Dedifferentiated amniotic fluid mesenchymal stem cell (primary cell): ENCODE data around the gene ZDHHC13.

Experiments
- DNase-seq: peaks from one replicate; pipeline ENCODE4 v3.0.0-alpha.2; 2016; ENCODE audit errors: extremely low spot score

ZDHHC13 gene

DNA sequence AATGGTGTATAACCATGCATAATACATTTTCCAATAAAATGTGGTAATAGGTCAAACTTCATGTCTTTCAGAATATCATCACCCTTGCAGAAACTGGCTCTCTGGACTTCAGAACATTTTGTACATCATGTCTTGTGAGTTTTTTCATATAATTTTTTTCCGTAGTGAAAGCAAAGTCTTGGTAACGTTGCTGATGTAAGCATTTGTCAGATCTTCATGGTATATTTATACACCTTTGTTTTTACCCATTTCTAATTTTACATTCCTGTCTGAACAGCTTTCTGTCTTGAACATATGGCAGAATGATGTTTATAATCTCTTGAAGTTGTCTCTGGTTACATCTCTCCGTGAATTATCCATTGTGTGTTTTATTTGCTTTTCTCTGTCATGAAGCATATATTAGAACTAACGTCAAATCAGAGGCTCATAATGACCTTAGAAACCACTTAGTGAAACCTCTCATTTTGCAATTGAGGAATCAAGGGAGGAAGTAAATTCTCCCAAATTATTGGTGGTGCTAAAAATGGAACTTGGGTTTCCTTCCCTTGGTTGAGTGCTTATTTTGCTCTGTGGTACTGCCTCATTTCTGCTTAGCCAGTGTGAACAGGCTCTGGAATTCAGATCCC is 47.4 kb downstream of the ZDHHC13 start:
- DNase-seq: no peak

DNA sequence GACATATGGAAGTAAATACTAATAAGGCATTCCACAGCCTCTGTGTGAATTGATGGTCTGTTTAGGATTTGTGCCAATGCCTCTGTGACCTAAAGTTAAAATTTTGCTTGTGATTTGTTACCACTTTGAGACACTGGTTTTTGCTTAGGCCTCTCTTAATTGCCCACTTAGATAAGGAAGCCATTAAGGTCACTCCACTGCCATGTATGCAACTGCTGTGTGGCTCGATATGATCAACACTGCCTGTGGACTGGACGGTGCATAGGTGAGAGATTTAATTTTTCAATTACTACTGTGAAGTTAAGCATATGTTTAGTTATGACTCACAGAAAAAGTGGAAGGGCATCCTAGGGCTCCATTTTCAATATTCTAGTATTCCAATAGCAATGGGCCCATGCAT is 47.9 kb downstream of the ZDHHC13 start:
- no peak for DNase-seq

DNA sequence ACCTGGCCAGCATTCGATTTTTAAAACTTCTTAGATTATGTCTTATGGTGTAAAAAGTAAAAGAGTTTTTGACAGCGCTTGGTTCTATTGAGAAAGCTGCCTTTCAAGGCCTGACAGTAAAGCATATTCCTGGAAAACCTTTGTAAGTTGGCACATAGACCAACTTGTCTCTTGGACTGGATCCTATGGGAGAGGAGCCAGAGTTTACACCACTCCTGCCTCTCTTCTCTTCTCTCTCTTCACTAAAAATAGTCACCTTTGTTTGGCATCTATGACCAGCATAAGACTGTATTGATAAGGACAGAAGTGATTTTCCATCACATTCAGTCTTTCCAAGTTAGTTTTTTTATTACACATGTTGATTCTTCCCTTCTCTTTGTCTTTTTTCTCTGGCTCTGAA is 51.1 kb downstream of the ZDHHC13 start:
- no peak for DNase-seq

DNA sequence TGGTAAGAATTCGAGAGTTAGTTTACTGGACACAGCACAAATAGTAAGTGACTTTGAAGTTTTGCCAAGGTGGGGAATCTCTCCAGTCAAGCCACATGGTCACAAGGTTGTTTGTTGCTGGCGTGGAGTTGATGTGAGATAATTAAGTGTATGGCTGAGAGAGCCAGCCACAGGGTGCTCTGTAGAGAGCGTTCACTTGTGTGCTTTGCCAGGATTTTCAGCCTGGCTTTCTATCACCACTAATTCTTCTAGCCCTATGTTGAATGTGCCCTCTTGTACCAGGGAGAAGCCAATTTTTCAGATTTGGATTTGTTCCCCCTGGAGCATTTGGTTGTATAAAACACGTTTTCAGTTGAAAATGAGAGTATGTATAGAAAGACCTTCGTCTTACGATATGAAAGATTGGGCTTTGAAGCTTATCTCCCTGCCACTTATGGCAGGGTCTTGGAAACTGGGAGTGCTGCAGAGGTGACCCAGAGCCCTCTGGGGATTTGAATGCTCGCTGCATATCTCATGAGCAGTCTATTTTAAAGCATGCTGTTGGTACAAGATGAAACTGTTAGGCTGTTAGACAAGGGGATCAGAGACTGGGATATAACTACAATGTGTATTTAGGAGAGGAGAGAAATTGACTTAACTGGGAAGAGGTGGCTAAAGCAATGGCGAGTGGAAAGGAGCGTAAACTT is 56.2 kb downstream of the ZDHHC13 start:
- DNase-seq: no peak

DNA sequence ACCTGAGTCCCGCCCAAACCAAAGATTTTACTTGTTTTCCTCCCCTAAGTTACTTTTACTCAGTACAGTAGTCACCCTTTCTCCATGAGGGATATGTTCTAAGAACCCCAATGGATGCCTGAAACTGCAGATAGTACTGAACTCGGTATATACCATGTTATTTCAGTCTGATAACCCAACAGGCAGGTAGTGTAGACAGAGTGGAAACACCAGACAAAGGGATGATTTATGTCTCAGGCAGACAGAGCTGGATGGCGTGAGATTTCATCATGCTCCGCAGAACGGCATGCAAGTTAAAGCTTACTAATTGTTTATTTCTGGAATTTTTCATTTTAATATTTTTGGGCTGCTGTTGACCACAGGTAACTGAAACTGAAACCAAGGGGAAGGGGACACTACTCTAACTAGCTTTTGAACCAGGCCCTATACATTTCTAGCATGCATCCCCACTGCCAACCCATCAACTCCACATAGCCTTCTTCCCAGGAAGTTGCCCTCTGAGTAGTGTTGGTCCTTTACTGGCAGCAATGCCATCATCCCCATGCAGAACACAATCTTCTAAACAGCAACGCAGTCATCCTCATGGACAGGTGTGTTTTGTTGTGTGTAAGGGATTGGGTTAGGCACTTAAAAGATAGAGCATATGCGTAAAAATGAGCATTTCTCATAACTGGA is 57.1 kb downstream of the ZDHHC13 start:
- DNase-seq: no peak

DNA sequence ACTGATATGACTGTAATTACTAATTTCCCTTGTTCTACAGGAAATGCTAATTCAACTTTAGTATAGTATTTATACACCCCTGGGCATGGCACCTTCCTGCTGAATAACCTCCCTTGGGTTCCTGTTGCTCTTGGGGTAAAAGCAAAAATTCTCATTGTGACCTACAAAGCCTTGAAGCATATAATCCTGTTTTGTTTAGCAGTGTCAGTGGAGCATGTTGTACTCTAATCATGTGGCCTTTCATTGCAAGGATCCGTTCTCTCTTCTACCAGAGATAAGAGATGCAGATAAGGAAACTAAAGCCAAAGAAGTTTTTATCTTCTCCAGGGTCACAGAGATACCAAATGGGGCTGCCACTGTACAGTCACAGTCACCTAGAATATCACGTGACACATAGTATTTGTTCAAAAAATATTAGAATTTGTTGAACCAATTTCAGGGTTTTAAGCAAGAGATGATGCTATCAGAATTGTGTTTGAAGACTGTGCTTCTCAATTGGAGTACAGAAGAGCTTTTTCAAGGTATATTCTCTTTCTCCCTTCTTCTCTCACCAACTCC is 59.7 kb downstream of the ZDHHC13 start:
- no peak for DNase-seq

DNA sequence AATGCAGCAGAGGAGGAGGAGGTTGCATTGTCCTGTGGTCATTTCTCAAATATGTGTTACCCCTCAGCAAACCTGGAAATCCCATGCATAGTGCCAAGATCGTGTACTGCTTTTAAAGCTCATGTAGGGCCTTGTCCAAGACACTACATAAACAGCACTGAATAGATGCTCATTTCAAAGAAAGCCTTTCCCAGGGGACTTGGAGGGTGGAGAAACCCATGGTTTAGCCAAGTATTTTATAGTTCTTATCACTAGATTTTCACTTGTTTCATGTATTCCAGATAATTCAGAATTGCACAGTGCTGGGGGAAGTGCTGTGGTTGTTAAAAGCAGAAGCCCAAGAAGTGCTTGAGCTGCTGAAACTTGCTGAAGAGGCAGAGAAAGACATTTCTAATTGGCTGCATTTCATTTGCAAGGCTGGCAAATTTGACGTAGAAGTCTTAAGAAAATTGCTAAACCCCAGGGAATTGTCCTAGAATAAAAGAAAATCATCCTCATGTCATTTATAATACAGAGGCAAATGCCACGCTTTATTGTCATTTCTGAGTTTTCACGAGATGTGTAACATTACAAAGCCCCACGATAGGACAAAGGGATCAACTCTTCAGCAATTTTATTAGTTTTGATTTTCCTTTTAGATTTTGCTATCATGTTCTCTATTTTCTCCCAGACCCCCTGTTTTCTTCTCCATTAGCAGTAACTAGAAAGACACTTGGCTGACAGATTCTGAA is 64.7 kb downstream of the ZDHHC13 start:
- DNase-seq: no peak

DNA sequence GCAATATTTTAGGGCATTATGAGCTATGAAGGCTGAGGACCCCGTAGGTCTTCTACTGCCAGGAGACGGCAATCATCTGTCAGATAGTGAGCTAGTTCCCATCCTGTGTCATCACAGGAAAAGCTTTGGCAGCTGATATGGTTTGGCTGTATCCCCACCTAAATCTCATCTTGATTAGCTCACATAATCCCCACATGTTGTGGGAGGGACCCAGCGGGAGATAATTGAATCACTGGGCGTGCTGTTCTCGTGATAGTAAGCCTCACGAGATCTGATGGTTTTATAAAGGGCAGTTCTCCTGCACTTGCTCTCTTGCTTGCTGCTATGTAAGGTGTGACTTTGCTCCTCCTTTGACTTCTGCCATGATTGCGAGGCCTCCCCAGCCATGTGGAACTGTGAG is 66.7 kb downstream of the ZDHHC13 start:
- no peak for DNase-seq

DNA sequence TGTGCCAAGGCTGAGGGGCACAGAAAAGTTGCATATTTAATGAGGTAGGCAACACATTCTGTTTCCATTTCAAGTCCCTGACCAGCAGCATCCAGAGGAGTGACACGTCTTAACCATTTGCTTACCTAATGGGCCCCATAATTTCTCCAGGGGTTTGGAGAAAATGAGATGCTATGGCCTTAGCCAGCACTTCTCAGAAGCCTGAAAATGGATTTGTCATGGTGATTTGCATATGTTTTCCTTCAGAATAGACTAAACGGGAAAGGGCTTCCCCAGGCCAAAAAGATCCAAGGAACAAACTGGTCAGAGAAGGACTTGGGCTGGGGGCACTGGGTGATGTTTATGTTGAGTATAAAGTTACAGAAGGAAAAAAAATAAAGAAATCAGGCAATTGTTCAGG is 68.1 kb downstream of the ZDHHC13 start:
- no peak for DNase-seq

DNA sequence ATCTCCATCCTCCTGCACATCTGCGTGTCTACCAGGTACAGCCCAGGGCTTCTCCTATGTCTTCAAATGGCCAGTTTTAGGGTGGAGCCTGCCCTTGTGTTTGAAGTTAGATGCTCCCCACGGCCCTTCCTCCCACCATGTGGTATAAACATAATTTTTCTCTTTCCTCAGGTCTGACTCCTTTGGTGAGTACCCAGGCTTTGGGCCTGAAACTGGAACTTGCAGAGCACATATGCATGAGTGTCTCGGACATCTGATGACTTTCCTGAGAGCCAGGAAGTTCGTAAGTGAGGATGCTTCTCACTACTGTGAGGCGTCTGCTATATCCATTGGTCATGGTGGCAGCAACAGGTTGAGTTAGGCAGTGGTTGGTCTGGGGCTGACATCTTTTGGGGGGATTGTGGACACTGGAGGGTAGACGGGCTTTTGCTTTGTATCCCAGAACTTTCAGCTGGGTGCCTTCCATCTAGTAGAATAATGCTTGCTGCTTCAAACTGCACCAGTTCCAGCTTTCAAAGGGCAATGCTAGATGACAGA is 68.6 kb downstream of the ZDHHC13 start:
- no peak for DNase-seq

DNA sequence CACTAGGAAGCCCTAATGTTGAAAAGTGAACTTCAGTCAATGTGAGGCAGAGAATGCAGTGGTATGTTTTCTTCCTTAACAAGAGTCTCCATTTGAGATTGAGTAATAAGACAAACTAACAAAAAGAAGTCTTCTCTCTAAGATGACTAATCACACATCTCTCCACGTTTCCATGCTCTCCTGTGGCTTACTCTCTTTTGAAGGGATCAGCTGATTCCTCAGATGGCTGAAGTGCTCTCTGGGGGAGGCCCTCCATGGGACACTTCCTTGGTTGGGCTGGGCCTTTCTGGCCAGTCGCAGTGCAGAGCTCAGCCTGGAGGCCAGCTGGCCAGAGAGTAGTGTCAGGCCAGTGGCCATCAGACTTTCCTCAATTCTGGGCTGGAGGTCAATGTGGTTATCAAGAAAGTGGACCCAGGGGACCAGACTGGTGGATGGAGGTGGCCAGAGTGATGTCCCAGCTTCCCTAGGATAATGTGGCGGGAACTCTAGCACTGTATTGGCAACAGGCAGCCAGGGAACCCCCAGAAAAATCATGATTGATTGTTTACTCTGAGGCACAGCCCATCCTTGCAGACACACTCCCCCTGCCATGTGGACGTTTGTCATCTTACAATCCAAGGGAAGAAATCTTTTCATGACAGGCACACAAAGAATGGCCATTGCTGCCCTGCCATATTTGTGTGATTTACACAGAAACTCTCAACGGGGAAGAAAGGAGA is 70.3 kb downstream of the ZDHHC13 start:
- no peak for DNase-seq

DNA sequence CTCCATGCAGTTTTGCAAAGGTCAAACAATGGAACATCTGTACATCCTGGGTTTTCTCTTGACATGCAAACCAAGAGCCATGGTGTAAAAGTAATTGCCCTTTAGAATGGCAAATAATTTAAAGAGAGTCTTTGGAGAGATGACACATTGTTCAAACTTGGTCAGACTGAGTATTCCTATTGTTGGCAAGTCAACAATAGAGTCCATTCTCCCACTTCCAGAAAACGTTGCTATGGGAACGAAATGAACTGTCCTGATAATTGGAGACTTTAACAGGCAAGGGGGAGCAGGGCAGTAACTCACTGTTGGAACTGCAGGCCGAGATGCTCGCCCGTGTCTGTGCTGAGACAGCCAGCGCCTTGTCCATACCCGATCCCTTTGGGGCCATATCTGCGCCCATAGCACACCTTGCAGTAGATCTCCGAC is 70.9 kb downstream of the ZDHHC13 start:
- DNase-seq: no peak

DNA sequence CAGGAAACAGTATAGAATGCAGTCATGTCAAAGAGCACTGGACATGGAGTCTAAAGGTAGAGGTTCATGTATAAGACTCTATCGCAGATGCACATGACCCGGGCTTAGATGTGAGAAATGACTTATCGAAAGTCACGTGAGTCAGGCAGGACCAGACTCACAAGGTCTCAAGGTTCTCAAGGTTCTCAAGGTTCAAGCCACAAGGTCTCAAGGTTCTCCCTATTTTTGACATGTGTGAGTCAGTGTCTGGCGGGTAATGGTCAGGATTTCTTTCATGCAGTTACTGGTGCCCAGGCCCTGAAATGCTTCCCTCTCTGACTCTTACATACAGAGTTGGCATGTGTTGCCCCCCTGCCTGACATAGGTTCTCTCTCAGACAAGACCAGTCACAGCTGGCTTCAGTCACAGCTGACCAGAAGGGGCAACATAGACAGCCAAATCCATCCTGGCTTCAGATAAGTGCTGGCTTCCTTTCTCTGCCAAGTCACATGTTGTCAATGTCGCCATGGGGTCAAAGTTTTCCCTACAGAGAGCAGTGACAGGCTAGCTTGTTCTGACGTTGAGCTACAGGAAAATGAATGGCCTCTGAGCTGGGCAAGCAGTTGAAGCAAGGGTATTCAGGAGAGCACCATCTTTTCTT is 74.7 kb downstream of the ZDHHC13 start:
- DNase-seq: no peak

DNA sequence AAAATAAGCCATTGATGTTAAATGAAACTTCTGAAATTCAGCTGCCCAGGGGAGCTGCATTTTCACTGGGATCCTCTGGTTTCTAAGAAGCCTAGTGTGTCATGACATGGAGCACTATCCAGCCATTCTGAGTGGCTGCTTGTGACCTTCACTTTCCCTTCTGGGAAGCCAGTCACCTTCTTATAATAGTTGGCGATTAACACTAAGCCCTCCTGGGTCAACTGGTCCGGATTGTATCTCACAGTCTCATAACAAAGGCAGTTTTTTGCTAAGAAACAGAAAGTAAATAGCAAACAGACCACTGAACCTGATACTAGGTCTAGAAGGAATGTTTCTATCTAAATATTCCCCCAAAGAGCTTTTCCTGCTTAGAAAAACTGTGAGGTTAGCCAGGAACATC is 76.9 kb downstream of the ZDHHC13 start:
- DNase-seq: no peak

DNA sequence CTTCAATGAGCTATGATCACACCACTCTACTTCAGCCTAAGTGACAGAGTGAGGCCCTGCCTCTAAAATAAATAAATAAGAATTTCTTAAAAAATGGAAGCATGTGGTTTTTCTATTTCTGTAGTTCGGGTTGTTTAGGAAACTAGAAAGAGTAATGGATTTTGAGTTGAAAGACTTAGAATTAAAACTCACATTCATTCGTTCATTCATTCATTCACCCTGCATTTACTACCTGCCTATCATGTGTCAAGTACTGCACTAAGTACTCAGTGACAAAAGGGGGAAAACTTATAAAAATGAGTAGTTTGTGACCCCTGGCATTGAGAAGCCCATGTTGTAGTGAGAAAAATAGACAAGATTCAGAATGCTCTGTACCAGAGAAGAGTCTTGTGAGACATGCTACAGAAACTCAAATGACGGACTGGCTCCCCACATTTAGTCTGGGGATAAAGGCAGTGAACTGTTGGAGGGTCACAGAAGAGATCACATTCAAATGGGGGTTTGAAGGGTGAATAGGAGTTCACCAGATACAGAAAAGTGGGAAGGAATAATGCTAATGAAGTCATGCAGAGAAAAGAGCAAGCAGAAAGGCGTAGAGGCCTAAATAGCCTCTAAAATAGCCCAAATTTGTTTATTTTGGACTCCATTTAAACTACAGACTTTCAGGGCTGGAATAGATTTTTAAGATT is 77.8 kb downstream of the ZDHHC13 start:
- no peak for DNase-seq

DNA sequence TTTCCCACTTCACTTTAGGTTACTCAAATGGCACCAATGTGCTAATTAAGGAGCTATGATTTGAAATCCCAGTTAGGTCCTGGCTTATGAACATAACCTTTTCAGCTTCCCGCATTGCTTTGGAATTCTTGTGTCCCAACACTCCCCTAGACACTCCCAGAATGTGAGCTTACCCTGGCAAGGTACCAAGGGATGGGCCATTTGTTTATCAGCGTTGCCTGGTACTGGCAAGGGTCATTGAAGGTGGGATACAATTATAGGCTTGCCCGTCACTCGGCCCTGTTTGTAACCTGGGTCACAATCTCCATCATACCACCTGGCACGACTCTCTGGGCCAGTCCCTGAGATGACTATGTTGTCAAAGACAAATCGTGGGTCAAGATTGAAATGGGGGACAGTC is 79.5 kb downstream of the ZDHHC13 start:
- no peak for DNase-seq

DNA sequence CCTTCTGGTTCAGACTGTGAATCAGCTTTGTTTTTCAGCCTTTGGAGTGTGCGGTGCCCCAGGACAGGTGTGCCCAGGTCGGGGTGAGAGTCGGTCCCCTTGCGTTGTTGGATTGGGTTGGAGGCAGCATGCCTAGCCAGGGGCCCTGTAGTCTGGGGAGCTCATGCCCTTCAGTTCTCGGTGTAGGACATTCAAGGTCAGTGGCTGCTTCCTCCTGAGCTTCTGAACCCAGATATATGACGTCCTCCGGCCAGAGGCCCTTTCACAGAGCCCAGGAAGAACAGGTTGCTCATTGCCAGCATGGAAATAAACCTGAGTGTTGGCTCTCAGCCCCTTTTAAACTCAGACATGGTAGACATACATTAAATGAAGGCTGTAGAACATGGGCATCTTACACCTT is 82.1 kb downstream of the ZDHHC13 start:
- DNase-seq: no peak

DNA sequence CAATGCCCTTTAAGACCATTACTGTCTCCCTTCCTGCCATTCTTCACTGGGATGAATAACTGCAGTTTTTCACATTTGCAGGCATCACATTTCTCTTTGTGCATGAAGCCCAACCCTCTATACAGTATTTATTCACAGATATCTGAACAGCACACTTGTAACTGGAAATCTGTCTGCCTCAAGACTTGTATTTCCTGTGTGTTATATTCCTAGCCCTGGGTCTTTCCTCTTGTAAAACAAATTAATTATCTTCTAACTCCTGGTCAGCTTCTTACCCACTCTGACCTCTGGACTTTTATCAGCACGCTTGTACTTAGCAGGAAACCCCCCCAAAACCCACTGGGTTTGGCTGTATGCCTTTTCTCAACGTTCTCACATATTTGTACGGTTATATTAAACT is 82.8 kb downstream of the ZDHHC13 start:
- DNase-seq: no peak

DNA sequence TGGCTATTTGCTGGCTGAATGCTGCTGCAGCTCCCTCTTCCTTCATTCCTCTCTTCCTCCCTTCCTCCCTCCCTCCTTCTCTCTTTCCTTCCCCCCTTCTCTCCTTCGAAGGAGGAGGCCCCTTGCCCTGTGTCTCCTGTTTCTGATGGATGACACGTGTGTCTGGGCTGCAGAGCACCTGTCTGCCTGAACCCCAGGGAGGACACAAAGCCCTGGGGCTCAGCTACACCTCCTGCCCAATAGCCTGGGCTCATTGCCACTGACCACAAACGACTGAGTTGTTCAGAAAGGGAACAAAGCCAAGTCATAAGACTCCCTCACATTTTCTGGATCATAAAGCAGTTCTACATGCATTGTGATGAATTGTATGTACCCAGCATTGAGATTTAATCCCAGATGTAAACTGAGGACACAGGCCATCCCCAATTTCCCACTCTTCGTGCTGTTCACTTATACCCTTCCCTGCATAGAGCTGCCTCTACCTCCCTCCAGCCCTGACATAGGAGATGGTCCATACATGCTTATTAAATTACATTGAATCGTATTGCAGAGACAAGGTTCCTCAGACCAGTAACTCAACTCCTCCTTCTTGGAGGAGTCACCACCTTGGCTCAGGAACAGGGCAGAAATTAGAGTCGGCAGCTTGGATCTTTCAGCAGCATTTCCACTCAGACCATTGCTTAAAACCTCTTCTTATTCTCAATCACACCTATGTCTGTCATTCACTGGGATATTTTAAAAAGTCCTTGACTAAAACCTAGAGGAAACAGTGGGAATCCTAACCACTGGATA is 83.6 kb downstream of the ZDHHC13 start:
- DNase-seq: peak; percentile 44
